Measurements from ENCODE around the gene FBXO10.
"Not testable (repeated sequence)": the region's sequence is repeated elsewhere in the genome, so short reads cannot be mapped to it uniquely, and the experiment has no call there.

FBXO10 gene

DNA sequence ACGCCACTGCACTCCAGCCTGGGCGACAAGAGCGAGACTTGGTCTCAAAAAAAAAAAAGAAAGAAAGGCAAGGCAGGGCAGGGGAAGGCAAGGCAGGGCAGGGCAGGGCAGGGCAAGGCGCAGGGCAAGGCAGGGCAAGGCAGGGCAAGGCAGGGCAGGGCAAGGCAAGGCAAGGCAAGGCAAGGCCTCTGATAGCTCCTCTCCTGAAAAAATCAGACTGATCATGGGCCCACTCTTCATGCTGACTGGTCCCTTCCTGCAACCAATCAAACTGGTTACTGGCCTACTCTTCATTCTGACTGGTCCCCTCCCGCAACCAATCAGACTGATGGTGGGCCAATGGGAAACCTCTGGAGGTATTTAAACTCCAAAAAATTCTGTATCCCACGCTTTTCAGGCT is 107.6 kb downstream of the FBXO10 start:
- no peak for DNase-seq

DNA sequence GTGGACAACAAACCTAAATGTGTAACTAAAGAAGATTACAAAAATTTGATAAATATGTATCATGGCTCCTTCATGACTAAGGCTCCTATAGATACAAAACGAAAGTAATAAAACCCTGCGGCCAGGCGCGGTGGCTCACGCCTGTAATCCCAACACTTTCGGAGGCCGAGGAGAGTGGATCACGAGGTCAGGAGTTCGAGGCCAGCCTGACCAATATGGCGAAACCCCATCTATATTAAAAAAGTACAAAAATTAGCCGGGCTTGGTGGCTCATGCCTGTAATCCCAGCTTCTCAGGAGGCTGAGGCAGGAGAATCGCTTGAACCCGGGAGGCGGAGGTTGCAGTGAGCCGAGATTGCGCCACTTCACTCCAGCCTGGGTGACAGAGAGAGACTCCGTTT is 108.7 kb downstream of the FBXO10 start:
- not testable (repeated sequence) for DNase-seq

DNA sequence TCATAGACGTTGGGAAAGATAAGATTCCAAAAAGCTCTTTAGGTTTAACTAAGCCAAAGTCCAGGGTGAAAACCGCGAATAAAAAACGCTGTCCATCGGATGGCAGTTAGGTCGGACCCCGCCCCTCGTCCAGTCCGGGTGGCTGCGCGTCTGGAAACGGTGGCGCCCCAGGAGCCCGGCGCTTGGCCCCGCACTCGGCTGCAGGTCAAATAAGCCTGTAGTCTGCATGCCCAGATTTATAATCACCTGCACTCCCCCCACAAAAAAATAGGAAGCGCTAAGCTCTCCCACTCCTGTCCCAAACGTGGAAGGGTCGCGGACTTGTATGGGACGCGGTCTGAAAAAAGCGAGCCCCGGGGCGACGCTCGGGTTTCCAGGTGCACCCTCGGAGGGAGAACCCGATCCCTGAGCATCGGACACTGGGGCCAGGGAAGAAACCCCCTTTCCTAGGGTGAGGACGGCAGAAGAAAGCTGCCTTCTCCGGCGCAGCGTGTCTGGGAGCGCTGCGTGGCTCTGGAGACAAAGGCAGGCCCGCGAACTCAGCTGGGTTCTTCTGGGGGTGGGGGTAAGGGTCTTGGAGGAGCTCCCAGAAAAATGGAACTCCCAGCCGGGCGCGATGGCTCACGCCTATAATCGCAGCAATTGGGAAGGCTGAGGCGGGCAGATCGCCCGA is 110.0 kb downstream of the FBXO10 start:
- peak; percentile 58 for DNase-seq

DNA sequence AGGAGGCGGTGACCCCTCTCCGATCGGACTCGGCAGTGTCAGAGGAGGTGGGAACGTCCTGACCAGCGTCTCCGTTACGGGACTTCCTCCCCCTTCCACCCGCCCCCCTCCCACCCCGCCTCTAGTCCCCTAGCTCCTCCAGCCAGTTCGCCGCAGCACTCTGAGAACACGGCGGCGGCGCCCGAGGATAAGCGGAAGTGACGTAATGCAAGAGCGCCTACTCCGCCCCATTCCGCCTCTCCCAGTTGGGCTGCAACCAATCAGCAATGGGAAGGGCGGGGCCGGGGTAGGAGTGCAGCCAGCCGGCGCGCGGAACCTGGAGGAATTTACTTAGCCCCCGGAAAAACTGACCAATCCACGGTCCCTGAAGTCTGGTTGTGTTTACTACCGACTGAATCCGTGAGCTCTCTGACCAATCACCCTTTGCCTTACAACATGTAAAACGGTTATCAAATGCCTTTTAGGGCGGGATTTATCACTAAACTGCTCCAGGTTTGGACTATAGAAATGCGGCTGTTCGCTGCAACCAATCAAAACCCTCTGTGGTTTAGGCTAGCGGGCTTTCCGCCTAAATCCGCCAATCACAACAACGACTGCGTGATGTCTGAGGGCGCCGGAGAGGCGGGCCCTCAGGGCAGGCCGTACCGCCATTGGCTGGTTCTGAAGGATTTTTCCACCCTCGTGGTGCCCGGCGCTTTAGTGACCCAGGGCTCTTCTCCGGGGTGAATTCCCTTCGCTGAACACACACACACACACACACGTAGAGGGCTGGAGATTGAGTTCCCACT is 110.7 kb downstream of the FBXO10 start, which contains the start of gene ZBTB5:
ZBTB5 (minus strand) TSS at position 202 of the 788 bp plus-strand sequence. CDS start 22,899 bp downstream, outside the sequence.
- peak; percentile 100 for DNase-seq

DNA sequence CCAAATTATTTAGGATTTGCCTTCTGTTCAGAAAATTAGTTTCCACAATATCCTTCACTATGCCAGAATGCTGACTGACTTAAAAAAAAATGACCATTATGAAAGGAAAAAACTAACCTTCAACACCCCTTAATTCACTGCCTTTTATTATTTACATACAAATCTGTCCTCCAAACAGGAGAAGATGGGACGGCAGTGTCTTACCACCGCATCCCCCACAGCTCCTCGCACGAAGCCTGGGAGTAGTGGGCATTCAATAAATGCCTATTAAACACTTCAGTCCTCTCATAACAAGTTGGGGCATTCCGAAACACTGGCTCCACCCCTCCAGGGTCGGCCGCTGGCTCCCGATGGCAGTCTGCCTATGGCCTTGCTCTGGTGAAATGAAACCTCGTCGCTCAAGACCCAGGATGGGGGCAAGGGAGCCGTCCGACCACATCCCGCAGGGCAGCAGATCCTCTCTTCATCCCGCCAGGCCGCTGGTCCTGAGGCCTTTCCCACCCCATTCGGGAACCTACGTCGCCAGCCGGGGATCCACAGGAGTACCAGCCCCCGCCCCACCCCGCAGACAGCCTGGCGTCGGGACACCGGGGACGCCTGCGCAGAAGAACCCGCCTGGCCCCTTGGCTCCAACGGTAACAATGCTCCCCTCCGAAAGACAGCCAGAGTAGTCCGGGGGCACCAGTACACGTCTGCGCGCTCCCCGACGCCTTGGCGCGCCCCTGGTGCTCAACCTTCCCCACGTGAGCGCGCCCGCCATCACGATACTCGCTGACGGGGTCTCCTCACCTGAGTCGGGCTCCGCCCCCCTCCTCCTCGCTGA is 111.5 kb downstream of the FBXO10 start:
- DNase-seq = no peak

DNA sequence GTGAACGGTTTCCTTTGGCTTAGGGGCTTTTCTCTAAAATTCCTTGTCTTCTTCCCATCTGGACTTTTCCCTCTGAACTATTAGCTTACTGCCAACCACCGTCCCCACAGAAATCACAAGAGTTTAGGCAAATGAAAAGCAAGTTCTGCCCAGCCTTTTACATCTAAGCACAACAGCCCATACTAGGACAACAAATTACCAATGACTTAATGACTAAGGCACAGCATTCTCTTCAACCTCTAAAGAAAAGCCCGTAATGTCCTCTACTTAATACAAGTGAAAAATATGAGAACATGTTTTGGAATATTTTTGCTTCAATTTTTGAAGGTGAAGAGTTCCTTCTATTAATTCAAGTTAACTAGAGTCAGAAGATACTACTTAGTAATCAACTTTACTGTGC is 112.2 kb downstream of the FBXO10 start:
- no peak for DNase-seq
